GM21360 (cell line): Measurements from ENCODE around the gene SAMD4A.

Source experiments
- ATAC-seq: cut with Tn5 transposase; IDR thresholded peaks from one replicate; pipeline ENCODE4 v1.9.1; 2021; ENCODE audit warnings: mild to moderate bottlenecking, moderate library complexity; ENCODE audit not compliant: unreplicated experiment

SAMD4A gene

DNA sequence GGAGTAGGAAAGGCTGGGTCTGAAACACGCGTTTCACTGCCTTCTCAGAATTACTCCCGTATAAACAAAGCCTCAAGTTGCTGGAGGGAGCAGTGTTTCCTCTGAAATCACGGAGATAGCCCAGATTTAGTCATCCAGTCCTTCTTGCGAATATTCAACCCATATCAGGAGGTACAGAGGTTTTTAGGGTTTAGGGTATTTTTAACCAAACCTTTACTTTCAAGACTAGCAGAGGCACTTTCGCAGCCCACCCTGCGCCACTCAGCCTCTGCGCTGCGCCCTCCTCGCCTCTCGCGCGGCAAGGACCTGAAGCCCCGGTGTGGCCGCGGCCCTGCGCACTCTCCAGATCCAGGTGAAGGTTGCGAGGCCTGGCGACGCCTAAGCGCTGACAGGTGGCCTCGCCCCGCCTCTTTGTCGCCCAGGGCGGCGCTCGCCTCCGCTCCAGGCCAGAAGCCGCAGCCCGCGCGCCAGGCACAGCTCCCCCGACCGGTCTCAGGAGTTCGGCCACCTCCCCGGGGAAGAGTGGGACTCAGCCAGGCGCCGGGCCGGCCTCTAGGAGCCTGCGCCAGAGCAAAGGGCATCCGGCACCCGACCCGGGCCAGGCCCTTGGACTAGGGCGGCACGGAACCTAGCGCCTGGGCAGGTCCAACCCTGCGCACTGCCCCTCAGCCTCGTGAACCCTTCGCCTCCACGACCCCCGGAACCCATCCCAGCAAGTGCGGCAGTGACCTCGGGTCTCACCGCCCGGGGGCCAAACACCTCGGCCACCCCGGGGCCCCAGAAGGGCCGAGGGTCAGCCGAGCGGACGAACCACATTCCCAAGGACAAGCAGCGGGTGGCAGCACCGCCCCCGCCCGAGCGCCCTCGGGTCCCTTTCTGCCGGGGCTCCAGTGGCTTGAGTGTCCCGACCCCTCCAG lies 1.8 kb upstream of the SAMD4A start:
- peak; percentile 39 for ATAC-seq

DNA sequence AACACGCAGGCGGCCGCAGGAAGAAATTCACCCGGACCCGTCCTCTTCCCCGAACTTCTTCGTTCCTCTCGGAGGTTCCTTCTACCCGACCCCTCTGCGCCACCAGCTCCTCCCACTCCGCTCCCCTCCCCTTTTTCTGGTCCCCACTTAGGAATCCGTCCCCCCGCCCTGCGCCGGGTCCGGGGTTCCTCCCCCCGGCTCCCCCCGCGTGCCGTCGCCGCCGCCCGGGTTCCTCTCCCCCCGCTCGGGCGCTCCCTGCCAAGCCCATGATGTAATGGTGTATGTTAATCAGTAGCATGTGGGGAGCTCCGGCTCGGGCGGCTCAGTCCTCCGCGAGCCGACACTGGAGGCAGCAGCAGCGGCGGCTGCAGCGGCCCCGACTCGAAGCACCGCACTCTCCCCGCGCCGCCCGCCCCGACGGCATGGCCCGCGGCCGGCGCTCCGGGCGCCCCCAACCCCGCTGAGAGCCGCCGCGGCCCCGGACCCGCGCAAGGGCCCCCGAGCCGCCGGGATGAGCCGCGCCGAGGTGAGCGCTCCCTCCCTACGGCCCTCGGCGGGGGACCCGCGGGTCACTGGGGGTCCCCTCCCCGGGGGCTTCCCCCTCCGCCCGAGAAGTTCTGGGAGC lies 1.0 kb upstream of the SAMD4A start:
- ATAC-seq: peak; percentile 43

DNA sequence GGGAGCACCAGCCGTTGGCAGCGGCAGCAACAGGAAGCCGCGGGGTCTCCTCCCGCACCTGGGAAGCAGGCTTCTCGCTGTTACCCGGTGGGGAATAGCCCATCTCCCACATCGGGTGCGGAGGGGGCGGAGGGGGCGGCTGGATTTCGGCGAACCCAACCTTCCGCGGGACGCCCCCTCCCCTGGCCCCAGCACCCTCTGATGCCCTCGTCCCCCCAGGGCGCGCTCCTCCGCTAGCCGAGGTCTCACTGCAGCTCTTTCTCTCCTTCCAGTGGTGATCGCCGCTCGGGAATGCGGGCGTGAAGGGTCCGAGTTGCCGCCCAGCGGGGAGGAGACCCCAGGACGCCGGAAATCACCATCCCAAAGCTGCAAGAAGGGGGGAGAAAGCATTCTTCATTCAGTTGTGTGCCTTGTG lies 303 bp downstream of the SAMD4A start:
- ATAC-seq: no peak

GRCh38 chr14:54567639-54568561 lies 972 bp downstream of the SAMD4A start:
- no peak for ATAC-seq

DNA sequence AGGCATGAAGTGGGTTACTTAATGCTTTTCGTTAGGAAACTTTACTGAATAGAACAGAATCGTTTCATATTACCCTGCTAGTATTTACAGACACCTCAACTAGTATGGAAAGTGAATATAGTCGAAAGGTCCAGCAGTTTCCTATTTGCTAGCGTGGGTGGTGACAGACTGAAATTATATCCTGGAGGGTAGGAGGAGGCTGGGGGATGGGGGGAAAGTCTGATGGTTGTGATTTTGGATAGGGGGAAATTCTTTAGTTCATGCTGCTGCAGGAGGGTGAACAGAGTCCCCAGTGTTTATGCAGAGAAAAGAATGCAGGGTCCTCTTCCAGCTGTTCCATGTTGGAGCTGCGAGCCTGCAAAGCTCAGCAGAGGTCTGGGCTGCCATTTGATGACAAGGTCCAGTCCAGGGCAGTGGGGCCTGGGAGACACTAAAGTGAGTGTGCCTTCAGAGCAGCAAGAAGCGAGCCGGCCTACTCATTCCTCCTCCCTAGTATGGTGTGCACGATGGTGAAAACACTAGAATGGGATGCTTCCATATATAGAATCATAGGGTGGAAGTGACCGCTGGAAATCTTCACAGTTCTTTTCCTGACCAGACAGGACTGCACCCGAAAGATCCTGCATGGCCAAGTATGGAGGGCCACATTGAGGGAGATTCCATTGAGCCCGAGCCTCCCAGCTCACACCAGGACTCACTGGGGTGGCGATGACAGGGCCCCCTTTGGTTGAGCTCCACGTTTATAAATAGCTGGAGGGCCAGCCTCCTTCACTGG lies 2.1 kb downstream of the SAMD4A start:
- no peak for ATAC-seq

GRCh38 chr14:54570047-54570446 lies 3.1 kb downstream of the SAMD4A start:
- no peak for ATAC-seq

- ATAC-seq: no peak
These were observed 3.9 kb downstream of the SAMD4A start for GRCh38 chr14:54570631-54571415.

DNA sequence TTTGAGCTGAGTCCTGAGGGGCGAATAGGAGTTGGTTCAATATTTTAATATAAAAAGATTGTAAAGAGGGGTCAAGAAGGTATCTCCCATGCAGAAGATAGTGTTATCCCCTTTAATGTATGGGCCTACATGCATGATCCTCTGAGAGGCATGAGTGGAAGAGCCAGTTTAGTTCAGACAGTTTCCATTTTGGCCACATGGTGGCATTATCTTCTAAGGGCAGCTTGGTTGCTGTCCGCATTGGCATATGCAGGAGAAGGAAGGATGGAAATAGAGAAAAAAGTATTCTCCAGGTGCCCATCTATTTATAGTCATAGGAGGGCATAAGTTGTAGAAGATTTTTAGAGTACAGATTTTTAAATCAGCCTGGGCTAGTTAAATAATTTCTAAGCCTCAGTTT lies 5.4 kb downstream of the SAMD4A start:
- ATAC-seq: no peak

DNA sequence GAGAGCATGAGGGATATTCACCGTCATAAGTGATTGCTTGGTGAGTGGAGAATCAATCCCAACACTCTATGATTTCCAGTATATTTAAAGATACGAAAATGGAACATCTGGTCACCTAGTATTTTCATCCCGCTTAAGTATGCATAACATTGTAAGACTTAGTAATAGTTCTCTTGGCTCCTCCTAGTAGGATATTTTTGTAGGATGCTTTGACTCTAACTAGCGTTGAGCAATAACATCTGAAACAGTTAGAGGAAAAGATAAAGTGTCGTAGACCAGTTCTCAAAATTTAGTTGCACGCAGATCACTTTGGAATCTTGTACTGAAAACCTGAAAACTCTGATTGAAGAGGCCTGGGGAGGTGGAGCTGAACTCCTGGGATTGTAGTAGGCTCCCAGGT lies 7.6 kb downstream of the SAMD4A start:
- ATAC-seq: no peak

- no peak for ATAC-seq
These were observed 10.6 kb downstream of the SAMD4A start for GRCh38 chr14:54577494-54577893.

DNA sequence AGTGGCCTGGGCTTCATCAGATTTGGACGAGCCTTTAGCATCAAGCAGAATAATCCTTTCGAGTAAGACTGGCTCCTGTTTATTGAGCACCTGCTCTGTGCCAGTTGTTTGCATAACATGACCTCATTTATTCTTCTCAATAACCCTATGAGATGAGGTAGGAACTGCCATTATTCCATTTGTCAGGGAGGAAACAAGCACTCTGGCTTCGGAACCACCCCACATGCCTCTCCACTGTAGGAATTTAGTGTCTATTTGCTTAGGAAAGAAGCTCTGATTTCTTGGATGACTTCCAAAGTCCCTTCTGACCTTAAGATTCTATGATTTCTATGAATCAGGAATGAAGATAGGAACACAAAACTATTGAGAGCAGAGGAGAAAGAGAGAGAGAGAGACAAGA lies 11.0 kb downstream of the SAMD4A start:
- no peak for ATAC-seq

DNA sequence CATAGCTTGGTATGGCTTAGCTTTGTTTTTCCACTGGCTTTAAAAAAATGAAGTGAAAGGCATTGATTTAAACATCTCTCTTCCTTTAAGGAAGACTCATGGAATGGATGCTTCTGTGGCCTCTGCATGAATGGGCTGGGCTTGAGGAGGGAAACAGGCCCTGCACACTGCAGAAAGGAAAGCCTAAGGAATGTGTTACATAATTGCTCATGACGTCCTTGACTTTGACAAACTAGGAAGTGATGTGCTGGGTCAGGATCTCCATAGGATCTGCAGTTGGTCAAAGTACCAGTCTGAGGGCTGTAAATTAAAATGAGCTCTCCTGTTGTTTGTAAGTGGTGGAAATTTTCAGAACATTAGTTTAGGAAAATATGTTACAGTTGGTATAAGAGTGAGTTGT lies 12.7 kb downstream of the SAMD4A start:
- no peak for ATAC-seq

DNA sequence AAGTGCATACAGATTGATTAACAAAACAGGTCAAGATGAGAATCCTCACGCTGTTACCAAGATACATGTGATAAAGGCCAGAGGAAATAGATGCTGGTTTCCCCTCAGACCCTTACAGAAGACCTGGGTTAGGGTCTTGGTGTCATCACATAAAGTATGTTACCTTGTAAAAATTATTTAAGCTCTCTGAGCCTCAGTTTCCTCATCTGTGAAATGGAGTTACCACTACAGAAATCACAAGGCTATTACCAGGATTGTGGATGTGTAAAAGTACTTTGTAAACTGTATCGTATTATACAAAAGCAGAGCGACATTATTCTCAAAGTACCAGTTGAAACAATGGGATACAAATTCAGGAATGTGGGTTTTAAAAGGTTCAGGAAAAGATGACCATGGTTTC lies 14.0 kb downstream of the SAMD4A start:
- ATAC-seq: no peak

DNA sequence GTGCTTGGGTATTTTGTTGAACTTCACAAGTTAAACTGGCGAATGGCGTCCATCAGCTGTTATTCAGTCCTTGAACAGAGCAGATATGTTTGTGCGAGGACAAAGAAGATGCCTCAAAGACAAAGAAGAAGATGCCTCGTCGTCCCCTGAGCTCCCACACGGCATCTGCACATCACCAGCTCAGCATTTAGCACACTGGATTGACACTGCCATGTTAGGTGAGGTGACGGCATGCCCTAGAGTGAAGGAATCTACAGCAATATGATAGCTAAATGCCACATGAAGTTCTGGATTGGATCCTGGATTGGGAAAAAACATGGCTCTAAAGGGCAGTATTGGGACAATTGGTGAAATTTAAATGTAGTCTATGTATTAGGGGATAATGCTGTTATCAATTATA lies 15.4 kb downstream of the SAMD4A start:
- ATAC-seq: no peak

DNA sequence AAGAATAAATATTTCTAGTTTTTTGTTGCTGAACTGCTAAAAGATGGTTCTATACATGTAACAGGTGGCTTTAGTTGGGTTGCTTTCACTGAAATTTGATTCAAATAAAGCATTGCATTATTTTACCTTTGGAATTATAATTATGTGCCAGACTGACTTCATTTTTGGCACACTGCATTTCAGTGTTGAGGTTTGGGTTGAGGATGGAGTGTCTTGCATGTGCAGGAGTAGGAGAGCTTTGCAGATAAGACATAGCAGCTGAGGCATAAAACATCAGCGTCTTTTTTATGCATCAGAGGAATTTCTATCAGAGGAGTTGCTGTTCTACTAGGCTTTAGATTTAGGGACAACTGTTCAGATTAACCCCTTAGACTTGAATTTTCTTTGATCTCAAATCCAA lies 17.2 kb downstream of the SAMD4A start:
- no peak for ATAC-seq

GRCh38 chr14:54585214-54585613 lies 18.3 kb downstream of the SAMD4A start:
- no peak for ATAC-seq

DNA sequence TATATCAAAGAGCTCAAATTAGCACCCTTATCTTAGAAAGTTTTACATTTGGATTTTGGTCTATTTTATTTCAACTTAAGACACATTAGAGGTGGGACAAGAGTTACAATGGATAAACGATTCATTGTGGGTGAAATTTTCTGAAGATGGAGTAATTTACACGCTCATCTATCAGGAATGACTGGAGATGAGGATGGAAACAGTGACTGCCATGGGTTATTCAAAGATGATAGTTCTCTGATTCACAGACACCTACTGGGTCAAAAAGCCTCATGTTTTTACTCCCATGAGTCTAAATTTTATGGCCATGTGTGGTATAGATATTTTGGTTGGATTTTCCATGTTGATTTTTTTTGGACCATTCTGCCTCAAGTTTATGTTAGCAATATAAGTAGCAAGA lies 22.1 kb downstream of the SAMD4A start:
- ATAC-seq: no peak

GRCh38 chr14:54589843-54590242 lies 22.9 kb downstream of the SAMD4A start:
- ATAC-seq: no peak

GRCh38 chr14:54590481-54590880 lies 23.6 kb downstream of the SAMD4A start:
- no peak for ATAC-seq

DNA sequence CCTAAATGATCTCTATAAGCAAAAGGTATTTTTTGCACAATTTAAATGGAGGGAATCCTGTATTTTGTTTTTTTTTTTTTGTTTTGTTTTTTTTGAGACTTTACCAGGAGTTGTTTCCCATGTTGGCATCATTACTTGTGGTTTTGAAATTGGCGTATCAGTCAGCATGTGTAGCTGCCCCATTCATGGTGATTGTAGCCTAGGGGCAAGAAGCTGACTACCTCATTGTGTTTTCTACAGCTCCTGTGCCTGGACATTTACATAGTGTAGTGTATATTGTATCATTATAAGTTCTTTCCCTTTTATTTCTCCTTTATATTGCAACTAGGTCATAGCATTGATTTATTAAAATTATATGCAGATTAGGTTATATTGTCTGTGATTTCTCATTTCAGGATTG lies 24.5 kb downstream of the SAMD4A start:
- ATAC-seq: no peak
